CD14-positive monocyte (primary cell): ENCODE results near the gene PTPRN2. TPM values are rescaled to one million over a fixed set of nuclear protein-coding genes. Genes with fewer than 3 reads are reported as not detected.

ENCODE experiments used
- DNase-seq, 3 donors: peaks; one replicate each; pipeline ENCODE4 v3.0.0-alpha.2; 2011 to 2022
- H2AFZ ChIP-seq: 2 replicates; pipeline ENCODE4 v1.6.0; 2012; ENCODE audit warnings: mild to moderate bottlenecking, low read depth, low read length, inconsistent platforms; ENCODE audit not compliant: insufficient read depth, poor library complexity, severe bottlenecking
- H3K27ac ChIP-seq, 2 donors: 1 replicate in 1 of 2; 2 replicates in 1 of 2; pipeline ENCODE4 v1.5.1; 2012 to 2013; ENCODE audit warnings: low read length in 2 of 2, control low read depth in 1 of 2, inconsistent platforms in 1 of 2, low read depth in 1 of 2, mild to moderate bottlenecking in 1 of 2
- H3K27me3 ChIP-seq, 2 donors: one replicate each; pipeline versions ENCODE4 v1.6.0 to v1.6.1; 2011 to 2013; ENCODE audit warnings: low read length in 2 of 2; ENCODE audit not compliant: control insufficient read depth in 2 of 2, insufficient read depth in 2 of 2
- H3K36me3 ChIP-seq, 2 donors: replicated peaks in 1 of 2; 1 replicate in 1 of 2; 2 replicates in 1 of 2; pipeline versions ENCODE4 v1.5.1 to v1.6.1; 2012 to 2013; ENCODE audit warnings: low read length in 2 of 2, control low read depth in 1 of 2, inconsistent platforms in 1 of 2, mild to moderate bottlenecking in 1 of 2; ENCODE audit not compliant: insufficient read depth in 2 of 2, control insufficient read depth in 1 of 2
- H3K4me1 ChIP-seq, 2 donors: 1 replicate in 1 of 2; 2 replicates in 1 of 2; pipeline versions ENCODE4 v1.5.1 to v1.6.1; 2012 to 2013; ENCODE audit warnings: low read length in 2 of 2, control low read depth in 1 of 2, inconsistent platforms in 1 of 2, mild to moderate bottlenecking in 1 of 2, moderate library complexity in 1 of 2; ENCODE audit not compliant: insufficient read depth in 2 of 2, control insufficient read depth in 1 of 2
- H3K4me2 ChIP-seq: replicated peaks from 2 replicates; pipeline ENCODE3; 2012; ENCODE audit warnings: low read length, moderate library complexity, mild to moderate bottlenecking; ENCODE audit not compliant: poor library complexity, severe bottlenecking; ENCODE audit errors: extremely low read depth
- H3K4me3 ChIP-seq, 3 experiments: fragments of 200-600 bp in 1 of 3; sonication (generic) in 1 of 3; replicated peaks in 1 of 3; 1 replicate in 2 of 3; 2 replicates in 1 of 3; pipeline ENCODE4 v1.5.1; 2011 to 2013; ENCODE audit warnings: low read length in 3 of 3, mild to moderate bottlenecking in 3 of 3, control low read depth in 2 of 3, low read depth in 2 of 3, inconsistent platforms in 1 of 3, moderate library complexity in 1 of 3
- H3K79me2 ChIP-seq: 2 replicates; pipeline ENCODE4 v1.6.0; 2012; ENCODE audit warnings: mild to moderate bottlenecking, control low read depth, inconsistent platforms, low read length, moderate library complexity; ENCODE audit not compliant: insufficient read depth
- H3K9ac ChIP-seq: 2 replicates; pipeline ENCODE4 v1.6.0; 2017; ENCODE audit warnings: low read length, mild to moderate bottlenecking; ENCODE audit not compliant: insufficient read depth, poor library complexity, severe bottlenecking
- H3K9me3 ChIP-seq, 2 donors: replicated peaks in 1 of 2; 1 replicate in 1 of 2; 2 replicates in 1 of 2; pipeline versions ENCODE4 v1.5.1 to v1.6.1; 2012 to 2013; ENCODE audit warnings: low read length in 2 of 2, control low read depth in 1 of 2; ENCODE audit not compliant: control insufficient read depth in 1 of 2, insufficient read depth in 1 of 2
- H4K20me1 ChIP-seq: 2 replicates; pipeline ENCODE4 v1.6.0; 2012; ENCODE audit warnings: mild to moderate bottlenecking, low read length, control low read depth, moderate library complexity; ENCODE audit not compliant: insufficient read depth
- H3K27ac Mint-ChIP-seq, 7 donors: one replicate each; pipeline ENCODE4 v1.8.0; 2020; ENCODE audit warnings: mild to moderate bottlenecking in 7 of 7, mixed read lengths in 7 of 7, moderate library complexity in 6 of 7, inconsistent platforms in 2 of 7
- H3K27me3 Mint-ChIP-seq, 3 donors: one replicate each; pipeline ENCODE4 v1.8.0; 2021 to 2022; ENCODE audit warnings: low read depth in 3 of 3, mild to moderate bottlenecking in 3 of 3, mixed read lengths in 3 of 3, moderate library complexity in 3 of 3, inconsistent platforms in 1 of 3
- H3K36me3 Mint-ChIP-seq, 2 donors: one replicate each; pipeline ENCODE4 v1.8.0; 2020; ENCODE audit warnings: mixed read lengths in 2 of 2, inconsistent platforms in 1 of 2, mild to moderate bottlenecking in 1 of 2
- H3K4me1 Mint-ChIP-seq: one replicate; pipeline ENCODE4 v1.8.0; 2020; ENCODE audit warnings: mild to moderate bottlenecking, mixed read lengths
- H3K4me3 Mint-ChIP-seq, 2 donors: one replicate each; pipeline ENCODE4 v1.8.0; 2020; ENCODE audit warnings: mild to moderate bottlenecking in 2 of 2, mixed read lengths in 2 of 2, moderate library complexity in 1 of 2
- H3K9me3 Mint-ChIP-seq, 7 donors: one replicate each; pipeline ENCODE4 v1.8.0; 2020 to 2022; ENCODE audit warnings: mixed read lengths in 7 of 7, mild to moderate bottlenecking in 6 of 7, moderate library complexity in 6 of 7, inconsistent platforms in 2 of 7
- CTCF ChIP-seq: fragments of 200-600 bp; IDR thresholded peaks from one replicate; pipeline ENCODE4 v1.8.0; 2022; ENCODE audit warnings: antibody characterized with exemption, mild to moderate bottlenecking
- WGBS: methylation state at CpG from one replicate; pipeline ENCODE4 v1.1.5; 2013; ENCODE audit warnings: missing lambda C conversion rate; ENCODE audit not compliant: insufficient coverage; 5-methylcytosine and 5-hydroxymethylcytosine counted together
- intact Hi-C, 2 donors: fragments of 100-400 bp; cut with micrococcal nuclease; formaldehyde crosslinking; loops; one replicate each; pipeline versions ENCODE4 v1.15.0 to v1.15.1; 2023
- polyA plus RNA-seq, 3 donors: library from polyadenylated mRNA; depleted of rRNA in 1 of 3; unstranded in 2 of 3; stranded (reverse) in 1 of 3; fragments of 300-500 nt in 2 of 3; fragments of >200 nt in 1 of 3; fragmentation: Illumina TruSeq in 2 of 3; gene quantifications; 1 replicate in 2 of 3; 2 replicates in 1 of 3; pipeline ENCODE4 v1.2.3, GENCODE V29; 2012 to 2021

PTPRN2 gene
- polyA plus RNA-seq, 3 donors: 0.25 to 1.4 (median 0.97) TPM

GRCh38 chr7:157719008-157719682, 868.5 kb downstream of the PTPRN2 start:
- H3K27ac Mint-ChIP-seq: no peak overlapping the region
- DNase-seq: no peak
- Histone ChIP-seq H3K79me2 (no peaks in the 10 kb centered on the region), H3K9me3 (peaks cover 5 to 11% of the 10 kb centered on the region in 2 donors), H4K20me1 (no peaks in the 10 kb centered on the region), H3K4me2 (no peak overlapping the region), H3K9ac (no peak overlapping the region), H3K4me3 (no peak overlapping the region), H2AFZ (no peak overlapping the region), H3K27ac (no peak overlapping the region), H3K27me3 (no peaks in the 10 kb centered on the region), H3K36me3 (no peaks in the 10 kb centered on the region), H3K4me1 (no peaks in the 10 kb centered on the region)
- H3K4me1 Mint-ChIP-seq: no peaks in the 10 kb centered on the region
- 95% methylated on average over 20 of the region's 21 CpGs for WGBS
- intact Hi-C loops: no loop called here
- no peak overlapping the region for H3K4me3 Mint-ChIP-seq
- TF ChIP-seq CTCF: no peak
- no peaks in the 10 kb centered on the region for H3K36me3 Mint-ChIP-seq
- peaks cover 4 to 14% (median 10%) of the 10 kb centered on the region in 3 donors for H3K27me3 Mint-ChIP-seq
- H3K9me3 Mint-ChIP-seq: peaks cover 0 to 9% (median 4%) of the 10 kb centered on the region in 7 donors

GRCh38 chr7:157718303-157719007, 869.2 kb downstream of the PTPRN2 start:
- Histone ChIP-seq H3K9ac (no peak overlapping the region), H2AFZ (no peak overlapping the region), H3K27me3 (no peaks in the 10 kb centered on the region), H3K36me3 (no peaks in the 10 kb centered on the region), H3K79me2 (no peaks in the 10 kb centered on the region), H3K27ac (no peak overlapping the region), H4K20me1 (no peaks in the 10 kb centered on the region), H3K4me3 (no peak overlapping the region), H3K4me2 (no peak overlapping the region), H3K4me1 (no peaks in the 10 kb centered on the region), H3K9me3 (peaks cover 5 to 11% of the 10 kb centered on the region in 2 donors)
- intact Hi-C loops: no loop called here
- TF ChIP-seq CTCF: no peak
- Mint-ChIP-seq H3K4me1 (no peaks in the 10 kb centered on the region), H3K27me3 (peaks cover 0 to 11% (median 7%) of the 10 kb centered on the region in 3 donors), H3K36me3 (no peaks in the 10 kb centered on the region), H3K27ac (no peak overlapping the region), H3K4me3 (no peak overlapping the region), H3K9me3 (peaks cover 0 to 9% (median 4%) of the 10 kb centered on the region in 7 donors)
- 90% methylated on average over 27 of the region's 27 CpGs for WGBS
- no peak for DNase-seq
